T-helper 9 cell (primary cell): ENCODE data around the gene TBX1.

Source experiments
- DNase-seq: peaks from one replicate; pipeline ENCODE4 v3.0.0-alpha.2; 2020

Gene TBX1

DNA sequence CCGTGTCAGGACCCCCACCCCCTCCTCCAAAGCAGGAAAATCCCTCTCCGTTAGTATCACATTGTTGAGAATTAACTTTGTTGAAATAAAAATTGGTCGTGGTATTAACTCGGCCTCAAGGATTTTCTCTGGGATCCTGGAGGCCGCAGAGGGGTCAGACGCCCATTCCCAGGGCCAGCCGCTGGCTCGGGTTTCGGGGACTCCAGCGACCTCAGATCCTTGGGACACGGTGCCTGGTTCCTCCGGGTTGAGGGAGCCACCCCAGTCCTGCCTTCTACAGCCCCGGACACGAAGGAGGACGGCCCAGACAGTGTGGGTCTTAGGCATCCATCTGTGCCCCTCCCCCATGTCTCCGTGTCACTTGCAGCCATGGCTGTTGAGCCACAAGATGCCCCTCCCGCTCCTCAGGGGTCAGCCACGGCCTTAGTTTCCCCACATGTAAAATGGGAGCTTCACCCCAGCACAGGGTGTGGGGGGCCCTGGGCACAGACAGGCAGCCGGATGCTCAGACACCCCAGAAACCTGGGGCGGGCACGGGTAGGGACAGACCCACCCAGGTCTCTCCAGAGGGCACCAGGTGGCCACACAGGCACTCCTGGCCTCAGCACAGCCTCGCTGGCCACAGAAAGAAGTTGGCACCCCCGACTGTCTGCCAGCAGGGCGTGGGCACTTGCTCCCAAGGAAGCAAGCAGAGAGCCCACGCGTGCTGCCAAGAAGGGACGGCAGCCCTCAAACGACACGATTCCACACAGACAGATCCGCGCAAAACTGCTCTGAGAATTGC is 21.7 kb upstream of the TBX1 start:
- no peak for DNase-seq

DNA sequence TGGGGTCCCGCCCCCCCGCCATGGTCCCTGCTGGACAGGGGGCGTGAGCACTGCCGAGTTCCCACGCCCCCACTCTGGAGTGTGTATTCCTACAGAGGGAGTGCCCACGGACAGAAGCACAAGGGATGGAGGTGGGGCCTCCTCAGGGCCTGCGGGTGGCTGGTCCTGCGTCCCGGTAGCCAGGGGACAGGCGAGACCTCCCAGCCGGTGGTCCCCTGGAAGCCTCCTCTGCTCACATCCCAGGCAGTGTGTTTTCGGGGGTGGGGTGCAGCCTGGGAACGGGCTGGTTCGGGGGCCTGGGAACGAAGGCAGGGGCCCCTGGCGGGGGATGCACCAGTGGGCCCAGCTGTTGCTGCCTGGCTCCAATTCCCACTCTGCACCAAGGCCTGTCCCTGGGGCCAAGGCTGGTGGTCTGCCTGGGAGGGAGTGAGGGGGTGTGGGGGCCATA is 21.1 kb upstream of the TBX1 start:
- no peak for DNase-seq

DNA sequence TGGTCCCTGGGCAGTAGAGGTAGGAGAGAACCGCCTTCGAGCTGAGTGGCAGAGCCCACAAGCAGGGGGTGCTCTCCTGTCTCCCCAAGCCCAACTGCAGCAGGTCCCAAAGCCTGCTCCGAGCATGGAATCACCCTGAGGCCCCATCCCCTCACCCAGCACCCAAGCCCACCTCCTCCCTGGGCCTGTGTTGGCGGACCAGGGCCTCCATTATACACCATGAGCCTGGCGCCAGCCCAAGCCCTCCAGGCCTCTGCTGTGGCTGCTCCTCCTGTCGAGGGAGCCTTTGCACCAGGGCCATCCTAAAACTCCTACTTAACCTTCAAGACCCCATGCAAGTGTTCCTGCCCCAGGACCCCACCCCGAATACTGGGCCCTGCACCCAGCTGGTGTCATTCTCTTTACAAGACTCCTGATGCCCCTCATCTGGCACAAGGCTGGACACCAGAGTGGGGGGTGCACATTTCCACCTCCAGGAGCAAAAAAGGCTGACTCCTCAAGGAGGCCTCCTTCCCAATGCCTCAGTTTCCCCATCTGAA is 20.6 kb upstream of the TBX1 start:
- DNase-seq: no peak

DNA sequence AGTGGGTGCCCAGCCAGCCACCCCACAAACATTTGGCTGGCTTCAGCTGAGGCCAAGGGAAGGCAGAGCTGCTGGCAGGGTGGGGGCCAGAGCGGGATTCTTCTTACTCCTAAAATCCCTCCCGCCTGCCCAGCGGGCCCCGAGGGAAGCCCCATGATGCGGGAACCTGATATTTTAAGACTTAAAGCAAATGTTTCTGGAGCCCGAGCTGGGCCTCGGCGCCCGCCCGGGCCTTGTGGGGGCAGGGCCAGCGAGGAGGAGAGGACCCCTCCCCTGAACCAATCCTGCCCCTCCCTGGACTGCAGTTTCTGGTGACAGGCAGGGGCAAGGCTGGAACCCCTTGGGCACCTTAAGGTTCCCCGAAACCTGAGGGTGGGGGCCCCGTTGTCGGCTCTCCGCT is 20.0 kb upstream of the TBX1 start:
- no peak for DNase-seq

DNA sequence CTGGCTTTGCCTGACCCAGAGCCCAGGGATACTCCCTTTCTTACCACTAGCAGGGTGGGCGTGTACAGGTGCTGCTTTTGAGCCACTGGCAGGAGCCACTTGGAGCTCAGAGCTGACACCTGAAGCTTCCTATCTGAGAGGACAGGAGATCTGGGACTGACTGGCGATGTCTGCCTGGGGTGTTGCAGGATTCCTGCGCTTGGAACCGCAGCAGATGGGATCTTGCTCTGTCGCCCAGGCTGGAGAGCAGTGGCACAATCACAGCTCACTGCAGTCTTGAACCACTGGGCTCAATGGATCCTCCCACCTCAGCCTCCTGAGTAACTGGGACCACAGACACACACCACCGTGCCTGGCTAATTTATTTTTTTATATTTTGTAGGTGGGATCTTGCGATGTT is 19.5 kb upstream of the TBX1 start:
- DNase-seq: no peak

DNA sequence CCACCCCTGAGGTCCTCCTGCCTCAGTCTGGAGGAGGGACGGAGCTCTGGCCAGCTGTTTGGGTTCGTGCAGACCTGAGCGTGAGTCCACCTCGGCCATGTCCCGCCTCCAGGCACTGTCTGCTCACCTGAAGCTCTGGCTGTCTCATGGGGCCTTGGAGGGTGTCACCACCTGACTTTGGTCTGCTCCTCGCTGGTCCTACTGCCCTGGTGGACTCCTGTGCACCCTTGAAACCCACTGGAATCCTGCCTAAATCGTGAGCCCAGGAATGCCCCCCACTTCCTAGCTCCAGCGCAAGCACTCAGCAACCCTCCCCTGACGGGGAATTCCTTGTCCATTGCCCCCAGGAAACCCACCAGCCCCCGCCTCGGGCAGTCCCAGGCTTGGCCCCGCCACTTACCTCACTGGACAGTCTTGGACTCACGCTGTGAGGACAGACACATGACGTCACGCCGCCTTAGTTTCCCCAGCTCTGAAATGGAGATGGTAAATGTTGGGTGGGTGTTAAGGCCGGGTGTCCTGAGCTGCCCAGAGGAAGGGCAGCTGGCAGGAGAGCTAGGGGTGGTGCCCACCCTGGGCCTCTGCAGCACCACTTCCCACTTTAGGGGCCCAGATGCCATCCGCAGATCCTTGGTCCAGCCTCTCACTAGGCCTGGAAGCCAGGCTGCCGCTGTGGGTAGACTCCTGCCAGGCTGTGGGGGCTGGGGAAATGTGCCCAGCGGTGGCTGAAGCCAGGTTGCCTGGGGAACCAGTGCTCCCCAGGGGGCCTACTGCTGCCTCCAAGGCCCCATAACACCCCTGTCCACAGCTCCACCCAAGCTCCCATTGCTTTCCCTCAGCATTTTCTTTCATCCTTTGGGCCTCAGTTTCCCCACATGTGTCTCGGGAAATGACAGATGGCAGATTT is 18.2 kb upstream of the TBX1 start:
- no peak for DNase-seq

DNA sequence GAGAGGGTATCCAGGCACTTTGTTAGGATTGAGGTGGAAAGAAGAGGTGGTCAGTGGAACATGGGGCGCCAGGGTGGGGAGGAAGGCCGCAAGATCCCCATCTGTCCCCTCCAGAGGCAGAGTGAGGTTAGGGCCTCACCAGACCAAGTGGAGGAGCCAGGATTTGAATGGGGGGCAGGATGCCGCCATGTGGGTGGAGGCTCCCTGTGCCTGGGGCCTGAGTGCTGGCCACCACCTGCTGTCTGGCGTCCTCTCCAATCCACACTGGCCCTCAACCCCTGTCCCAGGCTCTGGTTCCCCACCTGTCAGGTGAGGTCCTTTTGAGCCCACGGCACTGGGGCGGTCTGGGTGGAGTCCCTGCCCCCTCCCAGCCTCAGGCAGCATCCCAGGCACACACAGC is 17.5 kb upstream of the TBX1 start:
- DNase-seq: no peak

DNA sequence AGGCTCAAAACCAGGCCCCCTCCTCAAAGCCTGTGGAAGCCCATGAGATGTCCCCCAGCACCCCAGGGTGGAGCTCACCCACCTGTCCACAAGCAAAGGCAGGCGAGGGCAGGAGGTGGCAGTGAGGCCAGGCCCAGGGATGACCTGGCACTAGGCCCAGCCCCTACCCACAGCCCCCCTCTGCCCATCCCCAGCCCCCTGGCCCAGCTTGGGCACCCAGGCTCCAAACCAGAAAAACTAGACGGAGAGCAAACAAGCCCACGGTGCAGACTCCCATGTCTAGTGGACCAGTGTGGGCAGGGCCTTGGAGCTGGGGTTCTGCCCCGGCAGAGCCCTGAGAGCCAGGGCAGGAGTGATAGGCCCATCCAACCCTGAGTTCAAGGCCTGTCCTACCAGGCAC is 16.9 kb upstream of the TBX1 start:
- no peak for DNase-seq

DNA sequence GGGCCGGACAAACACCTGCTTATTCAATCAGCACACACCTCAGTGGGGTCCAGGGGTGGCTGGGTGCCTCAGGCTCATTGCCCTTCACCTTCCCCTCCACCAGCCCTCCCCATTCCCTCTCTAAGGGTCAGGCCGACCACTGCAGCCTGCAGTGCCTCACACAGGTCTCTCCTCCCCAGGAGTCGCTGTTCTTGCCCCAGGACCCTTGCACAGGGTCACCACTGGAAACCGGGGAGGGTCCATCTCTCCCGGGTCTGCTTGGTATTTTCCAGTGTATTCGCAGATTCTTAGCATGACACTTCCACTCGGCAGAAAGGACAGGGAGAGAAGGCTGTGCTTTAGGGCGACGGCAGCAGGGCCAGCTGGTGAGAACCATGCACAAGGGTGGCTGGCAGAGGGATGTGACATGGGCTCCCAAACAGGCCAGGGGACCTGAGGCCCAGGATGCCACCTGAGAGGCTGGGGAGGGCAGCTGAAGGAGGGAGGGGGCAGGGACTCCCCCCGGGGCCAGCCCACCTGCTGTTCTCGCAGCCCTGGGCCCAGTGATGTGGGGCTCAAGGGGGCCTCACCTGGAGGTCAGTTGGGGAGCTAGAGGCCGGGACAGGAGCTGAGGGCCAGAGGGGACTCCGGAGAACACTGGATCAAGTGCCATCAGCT is 16.1 kb upstream of the TBX1 start:
- no peak for DNase-seq

DNA sequence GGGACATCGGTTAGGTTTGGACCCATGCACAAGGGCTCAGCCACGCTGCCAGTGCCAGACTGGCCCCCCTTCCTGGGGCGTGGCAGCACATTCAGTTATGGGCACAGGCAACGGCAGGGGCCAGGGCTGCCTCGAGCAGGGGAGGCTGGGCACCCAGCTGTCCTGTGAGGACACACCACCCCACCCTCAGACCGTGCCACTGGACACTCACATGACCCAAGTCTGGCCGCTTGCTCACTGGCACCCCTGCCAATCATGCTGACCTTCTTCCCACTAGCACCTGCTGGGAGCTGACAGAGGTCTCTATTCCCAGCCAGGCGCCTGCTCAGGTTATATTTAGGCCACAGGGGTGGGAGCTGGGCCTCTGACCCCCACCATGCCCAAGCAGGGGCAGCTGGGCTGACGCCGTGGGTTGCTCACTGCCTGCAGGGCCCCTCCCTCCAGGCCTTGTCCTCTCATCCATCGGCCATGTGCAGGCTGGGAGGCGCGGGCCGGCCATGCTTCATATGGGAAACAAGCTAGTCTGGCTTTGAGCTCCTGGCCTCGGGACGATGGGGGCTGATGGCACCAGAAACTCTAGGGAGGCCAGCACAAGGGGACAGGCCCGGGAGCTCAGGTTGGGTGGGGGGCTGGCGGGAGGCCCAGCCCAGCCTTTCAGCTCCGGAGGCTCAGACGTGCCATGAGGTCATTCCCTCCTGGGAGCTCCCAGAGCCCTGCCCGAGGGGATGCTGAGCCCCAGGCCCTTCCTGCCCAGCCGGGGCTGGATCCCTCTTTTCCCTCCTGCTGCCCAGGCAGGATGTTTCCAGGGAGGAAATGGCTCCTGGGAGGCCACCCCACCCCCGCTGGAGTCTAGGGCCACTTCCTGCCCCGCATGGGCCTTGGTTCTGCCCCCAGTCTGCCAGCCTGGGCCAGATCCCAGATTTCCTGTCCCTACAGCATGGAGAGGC is 15.2 kb upstream of the TBX1 start:
- no peak for DNase-seq

DNA sequence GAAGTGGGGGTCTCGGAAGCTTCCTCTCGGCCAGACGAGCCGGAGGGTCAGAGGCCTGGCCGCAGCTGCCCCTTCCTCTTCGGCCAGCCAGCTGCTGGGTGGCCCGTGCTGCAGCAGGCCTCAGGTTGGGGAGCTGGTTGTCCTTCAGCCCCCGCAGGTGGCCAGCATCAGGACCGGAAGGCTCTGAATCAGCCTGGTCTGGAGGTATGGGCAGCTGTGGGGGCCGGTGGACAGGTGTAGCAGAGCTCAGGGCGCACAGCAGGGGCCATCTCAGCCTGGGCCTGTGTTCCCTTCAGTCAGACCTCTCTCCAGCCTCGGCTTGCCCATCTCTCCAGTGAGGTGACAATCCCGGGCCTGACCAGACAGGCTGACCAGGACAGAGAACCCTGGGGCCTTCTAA is 13.9 kb upstream of the TBX1 start:
- DNase-seq: no peak

DNA sequence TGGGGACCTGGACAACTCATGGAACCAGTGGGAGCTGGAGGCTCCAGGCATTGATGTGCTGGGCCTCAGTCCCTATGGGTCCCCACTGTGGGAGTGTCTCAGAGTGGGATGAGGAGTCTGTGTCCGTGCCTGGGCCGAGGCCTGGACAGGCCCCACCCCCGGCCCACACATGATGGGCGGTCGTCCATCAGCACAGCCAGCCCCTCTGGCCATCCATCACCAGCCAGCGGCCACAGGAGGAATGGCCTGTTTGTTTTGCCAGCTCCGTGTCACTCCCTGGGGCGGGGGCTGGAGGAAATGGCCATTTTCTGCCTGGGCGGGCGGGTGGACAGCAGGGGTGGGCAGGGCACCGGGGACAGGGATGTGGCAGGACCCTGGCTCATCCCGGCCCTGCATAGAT is 13.0 kb upstream of the TBX1 start:
- DNase-seq: no peak

DNA sequence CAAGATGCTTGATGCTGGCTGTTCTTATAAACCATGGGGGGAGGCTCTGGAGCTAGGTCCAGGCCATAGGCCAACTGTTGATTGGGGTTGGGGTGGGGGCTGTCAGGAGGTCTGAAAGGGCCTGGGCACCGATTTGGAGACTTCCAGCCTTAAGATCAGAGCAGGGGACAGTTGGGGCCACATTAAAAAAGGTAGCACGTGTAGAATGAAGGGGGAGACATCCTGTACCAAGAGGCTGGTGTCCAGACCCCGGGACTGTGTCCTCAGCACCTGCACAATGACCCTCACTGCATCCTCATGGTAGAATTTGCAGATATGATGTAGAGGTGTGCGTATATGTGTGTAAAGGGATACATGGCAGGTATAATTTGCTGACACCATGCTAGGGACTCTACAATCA is 12.4 kb upstream of the TBX1 start:
- DNase-seq: no peak

DNA sequence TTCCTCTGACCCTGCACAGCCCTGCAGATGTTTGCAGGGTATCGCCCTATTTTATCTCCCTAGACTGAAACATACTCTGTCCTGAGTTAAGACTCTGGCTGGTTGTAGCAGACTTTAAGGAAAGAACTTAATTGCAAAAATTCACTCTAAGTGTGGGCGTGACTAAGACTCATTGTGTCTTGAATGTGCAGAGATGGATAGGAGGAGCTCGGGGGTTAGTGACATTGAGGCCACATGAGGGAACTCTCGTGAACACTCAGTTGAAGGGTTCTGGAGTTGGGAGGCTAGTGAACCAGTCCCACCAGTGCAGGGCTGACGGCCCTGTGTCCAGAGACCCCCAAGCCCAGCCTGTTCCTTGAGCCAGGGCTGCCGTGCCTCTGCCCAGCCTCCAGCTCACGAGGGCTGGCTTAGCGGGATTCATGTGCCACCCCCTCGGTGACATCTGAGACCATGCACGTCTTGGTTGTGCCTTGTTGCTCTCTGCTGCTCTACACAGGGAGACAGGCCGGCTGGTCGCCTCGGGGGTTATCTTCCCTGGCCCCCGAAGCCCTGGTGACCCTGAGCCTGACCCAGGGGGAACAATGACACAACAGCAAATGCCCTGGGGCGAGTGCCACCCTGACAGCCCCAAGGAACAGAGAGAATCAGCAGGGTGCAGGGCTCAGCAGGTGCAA is 11.4 kb upstream of the TBX1 start:
- no peak for DNase-seq

DNA sequence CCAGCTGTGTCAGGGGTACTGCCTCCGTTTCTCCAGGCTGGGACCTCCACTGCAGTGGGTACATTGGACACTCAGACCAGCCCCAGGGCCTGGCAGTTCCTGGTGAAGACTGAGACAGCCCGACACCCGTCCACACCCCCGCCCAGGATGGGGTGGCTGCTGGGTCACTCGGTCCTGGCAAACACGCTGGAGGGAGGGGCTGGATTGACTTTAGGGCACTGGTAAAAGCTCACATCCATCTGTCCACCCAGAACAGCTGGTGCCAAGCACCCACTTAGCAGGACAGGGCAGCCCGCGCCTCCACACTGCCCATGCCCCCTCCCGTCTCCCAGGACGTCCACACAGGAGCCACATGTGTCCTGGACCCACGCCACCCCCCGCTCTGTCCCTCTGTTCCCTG is 10.7 kb upstream of the TBX1 start:
- no peak for DNase-seq

DNA sequence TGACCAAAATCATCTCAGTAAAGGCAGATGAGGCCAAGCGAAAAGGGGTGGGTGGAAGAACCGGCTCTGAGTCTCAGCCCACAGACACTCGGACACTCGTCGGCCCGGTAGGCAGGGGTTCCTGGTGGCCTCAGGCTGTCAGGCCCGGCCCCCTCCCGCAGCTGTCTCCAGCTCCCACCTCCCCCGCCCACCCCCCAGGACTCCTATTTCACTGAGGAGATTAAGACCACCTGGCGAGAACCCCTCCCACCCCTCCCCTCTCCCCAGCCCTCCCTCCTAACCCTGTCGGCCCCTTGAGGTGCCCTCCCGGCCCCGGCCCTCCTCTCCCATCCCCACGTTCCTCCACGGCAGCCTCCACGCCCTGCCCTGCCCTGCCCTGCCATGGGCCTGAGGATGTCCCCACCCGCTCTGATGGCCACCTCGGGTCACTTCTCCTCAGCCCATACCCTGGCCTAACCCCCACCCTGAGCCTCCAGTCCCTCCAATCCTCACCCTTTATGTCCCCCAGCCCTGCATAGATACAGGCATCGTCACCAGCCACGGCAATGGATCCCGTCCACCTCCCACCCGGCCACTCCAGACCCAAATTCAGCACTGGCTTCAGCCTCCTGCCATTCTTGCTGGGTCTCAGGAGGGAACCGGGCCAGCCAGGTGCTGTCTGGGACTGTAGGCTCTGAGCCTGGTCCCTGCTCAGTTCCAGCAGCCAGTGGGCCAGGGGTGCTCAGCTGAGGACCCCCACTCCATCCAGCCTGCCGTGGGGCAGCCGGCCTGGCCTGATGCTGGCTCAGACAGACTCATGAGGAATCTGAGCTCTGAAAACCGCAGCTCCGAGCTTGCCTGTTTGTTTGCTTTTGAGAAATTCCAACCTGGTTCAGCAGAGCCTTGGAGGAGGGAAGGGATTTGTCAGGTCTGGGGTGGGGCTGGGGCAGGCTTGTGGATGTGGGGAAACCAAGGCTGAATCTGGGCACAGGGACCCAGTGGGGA is 9.8 kb upstream of the TBX1 start:
- no peak for DNase-seq

DNA sequence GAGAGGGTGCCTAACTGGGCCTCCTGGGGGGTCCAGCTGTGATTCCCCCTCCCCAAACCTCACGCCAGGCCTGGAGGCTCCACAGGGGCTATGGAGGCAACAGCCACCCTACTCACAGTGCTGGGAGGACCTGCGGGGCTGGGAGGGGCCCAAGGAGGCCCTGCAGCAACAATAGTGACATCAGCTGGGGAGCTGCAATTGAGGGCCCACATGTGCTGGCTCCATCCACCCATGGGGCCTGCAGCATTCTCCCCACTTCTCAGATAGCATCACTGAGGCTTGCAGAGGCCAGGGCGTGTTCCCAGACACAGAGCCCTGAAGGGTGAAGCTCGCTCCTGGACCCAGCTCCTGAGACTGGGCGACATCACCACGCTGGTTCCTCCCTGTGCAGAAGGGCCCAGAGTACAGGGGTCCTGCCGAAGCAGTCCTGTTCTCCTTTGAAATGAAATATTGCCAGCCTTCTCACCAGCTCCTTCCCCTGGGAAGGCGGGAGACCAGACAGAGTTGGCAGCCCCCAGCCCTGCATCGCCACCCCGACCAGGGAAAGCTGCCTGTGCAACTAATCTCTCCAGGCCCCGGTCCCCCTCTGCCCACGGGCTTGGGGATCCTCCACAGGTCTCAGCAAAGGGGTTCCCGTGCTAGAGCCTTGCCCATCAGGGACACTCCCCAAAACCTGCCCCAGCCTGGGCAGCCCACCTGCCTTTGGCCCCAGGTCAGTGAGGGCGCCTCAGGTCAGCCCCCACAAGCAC is 8.9 kb upstream of the TBX1 start:
- DNase-seq: no peak

DNA sequence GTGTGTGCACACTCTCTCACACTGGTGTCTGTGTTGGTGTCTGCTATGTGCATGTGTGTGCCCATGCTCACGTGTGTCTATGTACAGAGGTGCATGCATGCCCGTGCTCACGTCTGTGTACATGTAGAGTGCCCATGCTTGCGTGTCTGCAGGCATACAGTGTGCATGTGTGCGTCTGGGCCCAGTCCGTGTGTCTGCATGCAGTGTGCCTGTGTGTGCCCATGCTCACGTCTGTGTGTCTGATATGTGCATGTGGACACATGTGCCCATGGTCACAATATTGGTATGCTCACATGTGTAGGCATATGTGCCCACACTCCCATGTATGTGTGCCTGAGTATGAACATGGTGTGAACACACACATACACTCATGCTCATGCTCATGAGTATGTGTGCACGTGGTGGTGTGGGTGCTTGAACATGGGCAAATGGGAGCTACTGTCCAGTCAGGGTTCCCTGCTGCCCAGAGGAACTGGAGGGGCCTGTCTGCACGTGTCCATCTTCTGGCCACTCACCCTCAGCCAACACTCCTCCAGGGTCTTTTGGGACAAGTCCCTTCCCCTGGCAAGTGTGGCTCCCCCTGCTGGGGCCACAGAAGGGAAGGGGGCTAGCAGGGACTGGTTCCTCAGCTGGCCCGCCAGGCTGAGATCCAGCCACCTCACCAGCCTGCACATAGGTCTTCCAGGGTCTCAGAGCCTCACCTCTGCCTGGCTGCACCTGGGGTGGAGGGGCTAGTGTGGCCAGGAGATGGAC is 7.3 kb upstream of the TBX1 start:
- no peak for DNase-seq
